IMR-90 (cell line): ENCODE results near the gene NINJ2. TPM values are rescaled to one million over a fixed set of nuclear protein-coding genes. Genes with fewer than 3 reads are reported as not detected.

Experiments
- ATAC-seq: fragments of 200-7000 bp; cut with Tn5 transposase; 2 replicates; pipeline ENCODE4 v1.9.1; 2020; ENCODE audit warnings: low read depth, mild to moderate bottlenecking, moderate library complexity
- BruUV-seq: library from RNA; stranded (reverse); fragments of 400-500 nt; replicated peaks from 2 replicates; lab custom pipeline; 2021; lab: Mats Ljungman, UMichigan
- CTCF ChIA-PET: fragments of 300-600 bp; formaldehyde crosslinking; extraction: SDS; loops from one replicate; lab custom pipeline; 2021; ENCODE audit warnings: antibody characterized with exemption; lab: Yijun Ruan, JAX
- POLR2A ChIA-PET: fragments of 300-600 bp; sonication (Branson Sonifier 250); formaldehyde crosslinking; loops from one replicate; lab custom pipeline; 2022; ENCODE audit warnings: antibody characterized with exemption; ENCODE audit not compliant: unreplicated experiment; lab: Charles Lee
- DNase-seq: peaks from one replicate; pipeline ENCODE4 v3.0.0; 2013
- H2AFZ ChIP-seq: replicated peaks from 2 replicates; pipeline ENCODE3; 2013; ENCODE audit warnings: low read length, mild to moderate bottlenecking; ENCODE audit not compliant: poor library complexity
- H2AK5ac ChIP-seq: 2 replicates; pipeline ENCODE4 v1.6.1; 2013; ENCODE audit warnings: low read depth, low read length, inconsistent platforms
- H2AK9ac ChIP-seq: replicated peaks from 2 replicates; pipeline ENCODE3; 2013; ENCODE audit warnings: mild to moderate bottlenecking, low read depth, low read length, moderate library complexity; ENCODE audit not compliant: poor library complexity
- H2BK120ac ChIP-seq: 2 replicates; pipeline ENCODE4 v1.6.1; 2013; ENCODE audit warnings: low read depth, low read length, inconsistent platforms
- H2BK15ac ChIP-seq: 3 replicates; pipeline ENCODE4 v1.6.1; 2013; ENCODE audit warnings: low read depth, low read length, inconsistent platforms
- H2BK20ac ChIP-seq: 2 replicates; pipeline ENCODE4 v1.6.1; 2013; ENCODE audit warnings: low read depth, mild to moderate bottlenecking, inconsistent platforms, low read length, moderate library complexity
- H2BK5ac ChIP-seq: 2 replicates; pipeline ENCODE4 v1.6.1; 2013; ENCODE audit warnings: mild to moderate bottlenecking, low read depth, low read length, inconsistent platforms; ENCODE audit not compliant: poor library complexity, severe bottlenecking
- H3K14ac ChIP-seq: replicated peaks from 2 replicates; pipeline ENCODE4 v1.6.1; 2013; ENCODE audit warnings: low read depth, low read length, inconsistent platforms
- H3K18ac ChIP-seq: 2 replicates; pipeline ENCODE4 v1.6.1; 2013; ENCODE audit warnings: low read depth, low read length, control low read depth
- H3K23ac ChIP-seq: 2 replicates; pipeline ENCODE4 v1.6.1; 2013; ENCODE audit warnings: low read depth, low read length, inconsistent platforms
- H3K27ac ChIP-seq: 2 replicates; pipeline ENCODE4 v1.5.1; 2013; ENCODE audit warnings: mild to moderate bottlenecking, control low read depth, low read length; ENCODE audit not compliant: insufficient read depth
- H3K27me3 ChIP-seq: 2 replicates; pipeline ENCODE4 v1.6.1; 2013; ENCODE audit warnings: low read length; ENCODE audit not compliant: control insufficient read depth, insufficient read depth
- H3K36me3 ChIP-seq: 2 replicates; pipeline ENCODE4 v1.6.1; 2013; ENCODE audit warnings: low read length, mixed read lengths; ENCODE audit not compliant: control insufficient read depth, insufficient read depth
- H3K4ac ChIP-seq: 2 replicates; pipeline ENCODE4 v1.6.1; 2013; ENCODE audit warnings: low read depth, low read length, inconsistent platforms
- H3K4me1 ChIP-seq: 2 replicates; pipeline ENCODE4 v1.6.1; 2013; ENCODE audit warnings: low read length, mixed read lengths; ENCODE audit not compliant: control insufficient read depth, insufficient read depth
- H3K4me2 ChIP-seq: 2 replicates; pipeline ENCODE4 v1.6.1; 2013; ENCODE audit warnings: low read depth, mild to moderate bottlenecking, control low read depth, low read length, moderate library complexity
- H3K4me3 ChIP-seq: 2 replicates; pipeline ENCODE4 v1.5.1; 2013; ENCODE audit warnings: low read depth, mild to moderate bottlenecking, control low read depth, low read length, moderate library complexity; ENCODE audit not compliant: insufficient read depth
- H3K56ac ChIP-seq: 2 replicates; pipeline ENCODE4 v1.6.1; 2013; ENCODE audit warnings: low read length, inconsistent platforms; ENCODE audit not compliant: insufficient read depth; ENCODE audit errors: extremely low read depth
- H3K79me1 ChIP-seq, 2 experiments: 2 replicates each; pipeline ENCODE4 v1.6.1; 2013; ENCODE audit warnings: low read length in 2 of 2, inconsistent platforms in 1 of 2, low read depth in 1 of 2
- H3K9ac ChIP-seq: 2 replicates; pipeline ENCODE4 v1.6.1; 2013; ENCODE audit warnings: low read depth, low read length, control low read depth
- H3K9me1 ChIP-seq: 2 replicates; pipeline ENCODE4 v1.6.1; 2013; ENCODE audit warnings: low read length, inconsistent platforms; ENCODE audit not compliant: insufficient read depth
- H3K9me3 ChIP-seq: 2 replicates; pipeline ENCODE4 v1.6.1; 2013; ENCODE audit warnings: low read length; ENCODE audit not compliant: control insufficient read depth, insufficient read depth
- H4K20me1 ChIP-seq: 2 replicates; pipeline ENCODE4 v1.6.1; 2013; ENCODE audit warnings: low read length, inconsistent platforms; ENCODE audit not compliant: insufficient read depth
- H4K5ac ChIP-seq: 2 replicates; pipeline ENCODE4 v1.6.1; 2013; ENCODE audit warnings: mild to moderate bottlenecking, low read depth, low read length, control low read depth
- H4K8ac ChIP-seq, 2 experiments: 2 replicates each; pipeline ENCODE4 v1.6.1; 2013; ENCODE audit warnings: low read depth in 2 of 2, low read length in 2 of 2, control low read depth in 1 of 2, inconsistent platforms in 1 of 2
- H4K91ac ChIP-seq: 2 replicates; pipeline ENCODE4 v1.6.1; 2013; ENCODE audit warnings: low read depth, low read length, inconsistent platforms; ENCODE audit not compliant: insufficient read depth
- BHLHE40 ChIP-seq: fragments of 150-350 bp; IDR thresholded peaks from 2 replicates; pipeline ENCODE4 v1.6.1; 2016; ENCODE audit warnings: mild to moderate bottlenecking, low read depth, low read length
- CEBPB ChIP-seq: IDR thresholded peaks from 2 replicates; pipeline ENCODE4 v1.6.1; 2012; ENCODE audit warnings: low read depth, low read length, improper control_type of control experiment
- CHD1 ChIP-seq: IDR thresholded peaks from 2 replicates; pipeline ENCODE4 v1.6.1; 2012; ENCODE audit warnings: low read depth, low read length, improper control_type of control experiment
- ELK1 ChIP-seq: fragments of 150-350 bp; IDR thresholded peaks from 2 replicates; pipeline ENCODE4 v1.6.1; 2016; ENCODE audit warnings: low read depth, mild to moderate bottlenecking, low read length, moderate library complexity, borderline replicate concordance
- FOS ChIP-seq: fragments of 150-350 bp; IDR thresholded peaks from 2 replicates; pipeline ENCODE4 v1.6.1; 2016; ENCODE audit warnings: low read depth, low read length
- MAZ ChIP-seq: IDR thresholded peaks from 2 replicates; pipeline ENCODE4 v1.6.1; 2012; ENCODE audit warnings: low read depth, mild to moderate bottlenecking, low read length, improper control_type of control experiment, moderate library complexity, borderline replicate concordance
- NFE2L2 ChIP-seq: fragments of 150-350 bp; IDR thresholded peaks from 2 replicates; pipeline ENCODE4 v1.6.1; 2016; ENCODE audit warnings: low read depth, mild to moderate bottlenecking, low read length
- RAD21 ChIP-seq: IDR thresholded peaks from 2 replicates; pipeline ENCODE4 v1.6.1; 2012; ENCODE audit warnings: low read length, improper control_type of control experiment
- RFX5 ChIP-seq: IDR thresholded peaks from 2 replicates; pipeline ENCODE4 v1.8.0; 2012; ENCODE audit warnings: low read depth, mild to moderate bottlenecking, low read length, moderate library complexity
- SMC3 ChIP-seq: fragments of 150-350 bp; IDR thresholded peaks from 2 replicates; pipeline ENCODE4 v1.6.1; 2016; ENCODE audit warnings: low read depth, mild to moderate bottlenecking, antibody characterized with exemption, low read length, moderate library complexity
- USF2 ChIP-seq: fragments of 150-350 bp; IDR thresholded peaks from 2 replicates; pipeline ENCODE4 v1.6.1; 2017; ENCODE audit warnings: mild to moderate bottlenecking, antibody characterized with exemption, low read length, low read depth
- WGBS, 2 experiments: methylation state at CpG; one replicate each; pipeline versions ENCODE4 v1.1.5 to v1.1.7; 2013; ENCODE audit warnings: missing lambda C conversion rate in 2 of 2; ENCODE audit not compliant: insufficient read length in 1 of 2; ENCODE audit errors: extremely low coverage in 2 of 2; 5-methylcytosine and 5-hydroxymethylcytosine counted together
- dilution Hi-C: fragments of 300-500 bp; cut with HindIII; formaldehyde crosslinking; loops from one replicate; pipeline ENCODE4 v1.14.3; 2018; ENCODE audit warnings: low sequenced_read_pairs; ENCODE audit not compliant: unreplicated experiment
- in situ Hi-C: fragments of 300-500 bp; cut with MboI; formaldehyde crosslinking; loops from 3 replicates; pipeline ENCODE4 v1.14.3; 2019; ENCODE audit warnings: low sequenced_read_pairs, inconsistent platforms, mixed read lengths
- intact Hi-C: fragments of 100-400 bp; cut with micrococcal nuclease; formaldehyde crosslinking; loops from 2 replicates; pipeline ENCODE4 v1.10.0; 2022
- polyA plus RNA-seq, 3 experiments: library from polyadenylated mRNA; depleted of rRNA; stranded (reverse); fragments of >200 nt; gene quantifications; 2 replicates each; pipeline ENCODE4 v1.2.3, GENCODE V29; 2012; ENCODE audit warnings: low replicate concordance in 1 of 3
- total RNA-seq: library from RNA; depleted of rRNA; stranded (reverse); fragments of >200 nt; gene quantifications from 2 replicates; pipeline ENCODE4 v1.2.3, GENCODE V29; 2012

NINJ2 gene
- total and polyA plus RNA-seq, 2 of the 4 experiments (the other 2 are of a cell fraction): not detected

GRCh38 chr12:623172-623864 lies 39.9 kb downstream of the NINJ2 start:
- no peak overlapping the region for H3K4me3 ChIP-seq
- no peak overlapping the region for H3K27ac ChIP-seq
- no peak overlapping the region for H3K56ac ChIP-seq
- in situ Hi-C loops: no loop called here
- ATAC-seq: no peak
- H2BK20ac ChIP-seq: no peak overlapping the region
- H3K4me2 ChIP-seq: no peak overlapping the region
- WGBS, 2 experiments: 86 to 100% methylated on average over 1 of the region's 6 CpGs
- DNase-seq: no peak
- H3K23ac ChIP-seq: no peak overlapping the region
- TF ChIP-seq USF2 (no peak), BHLHE40 (no peak), CHD1 (no peak), RFX5 (no peak), FOS (no peak), NFE2L2 (no peak), ELK1 (no peak), SMC3 (no peak), RAD21 (no peak), CEBPB (no peak), MAZ (no peak)
- no peaks in the 10 kb centered on the region for H3K36me3 ChIP-seq
- H2AFZ ChIP-seq: no peak overlapping the region
- H4K8ac ChIP-seq: no peak overlapping the region
- no peaks in the 10 kb centered on the region for H4K20me1 ChIP-seq
- H3K9me1 ChIP-seq: no peaks in the 10 kb centered on the region
- ChIA-PET CTCF (no interaction called here), POLR2A (no interaction called here)
- no peak overlapping the region for H2BK5ac ChIP-seq
- H3K4me1 ChIP-seq: no peaks in the 10 kb centered on the region
- no peaks in the 10 kb centered on the region for H3K9me3 ChIP-seq
- dilution Hi-C loops: no loop called here
- H3K9ac ChIP-seq: no peak overlapping the region
- H3K27me3 ChIP-seq: peaks cover 27% of the 10 kb centered on the region
- no peak overlapping the region for H3K4ac ChIP-seq
- no peak overlapping the region for H2BK15ac ChIP-seq
- no peak overlapping the region for H3K14ac ChIP-seq
- intact Hi-C loops: no loop called here
- no peaks in the 10 kb centered on the region for H3K79me1 ChIP-seq
- no peak overlapping the region for H3K18ac ChIP-seq
- no peak overlapping the region for H2AK5ac ChIP-seq
- H4K91ac ChIP-seq: no peak overlapping the region
- no peak overlapping the region for H2BK120ac ChIP-seq
- H4K5ac ChIP-seq: no peak overlapping the region
- BruUV-seq: no TSS peak
- no peak overlapping the region for H2AK9ac ChIP-seq
